B cell (primary cell): ENCODE data around the gene MED8.

Experiments
- CTCF ChIP-seq: fragments of 200-600 bp; IDR thresholded peaks from one replicate; pipeline ENCODE4 v1.8.0; 2022; ENCODE audit warnings: antibody characterized with exemption, mild to moderate bottlenecking
- EZH2 ChIP-seq: IDR thresholded peaks from 2 replicates; pipeline ENCODE4 v1.6.1; 2012; ENCODE audit warnings: borderline replicate concordance, low read depth, mild to moderate bottlenecking, moderate library complexity, low read length; ENCODE audit not compliant: insufficient read depth, poor library complexity, severe bottlenecking

GRCh38 chr1:43386676-43387075, 2.9 kb downstream of the MED8 start:
- TF ChIP-seq CTCF (no peak), EZH2 (no peak)
